Measurements from ENCODE around the gene PDZRN3. TPM values are rescaled to one million over a fixed set of nuclear protein-coding genes. Genes with fewer than 3 reads are reported as not detected.

PDZRN3 gene
- total RNA-seq, 1 experiment from 2014 or later: 5.9 TPM

- no peak overlapping the region for H4K91ac ChIP-seq (ENCODE audit: insufficient read length, low read depth, low read length)
- no peak overlapping the region for H3K23ac ChIP-seq (ENCODE audit: insufficient read length, low read depth, low read length)
- H3K23me2 ChIP-seq (ENCODE audit: insufficient read length, low read depth, low read length, poor library complexity, severe bottlenecking): no peaks in the 10 kb centered on the region
- no peak for DNase-seq
- H2BK5ac ChIP-seq (ENCODE audit: insufficient read length, low read length): no peak overlapping the region
- H3K56ac ChIP-seq (ENCODE audit: insufficient read length, low read depth, low read length): no peak overlapping the region
- no peaks in the 10 kb centered on the region for H3K79me1 ChIP-seq (ENCODE audit: insufficient read depth, low read depth, low read length, poor library complexity, severe bottlenecking)
- no peaks in the 10 kb centered on the region for H3K27me3 ChIP-seq (ENCODE audit: insufficient read depth, low read length)
- peaks cover 5 to 8% of the 10 kb centered on the region in 2 experiments; a peak in 3 of 4 replicates for H3K4me1 Mint-ChIP-seq
- TF ChIP-seq CTCF (conservative IDR thresholded peaks at IDR 0.05): no peak
- H3K27ac ChIP-seq (ENCODE audit: insufficient read length, low read depth, low read length): no peak overlapping the region
- peaks cover 7% of the 10 kb centered on the region in 2 experiments for H3K9me3 Mint-ChIP-seq
- no CpG with 5 or more reads among the region's 7 CpGs for WGBS (ENCODE audit: extremely low coverage, insufficient read length, low lambda C conversion rate)
- no peak overlapping the region for H2AFZ ChIP-seq (ENCODE audit: low read length)
- no peak overlapping the region for H3K4me2 ChIP-seq (ENCODE audit: insufficient read depth, insufficient read length, low read length)
- no peaks in the 10 kb centered on the region for H3K4me1 ChIP-seq (ENCODE audit: insufficient read depth, low read length)
- H3T11ph ChIP-seq (ENCODE audit: low read length): no peak overlapping the region
- H4K5ac ChIP-seq (ENCODE audit: insufficient read length, low read depth, low read length): no peak overlapping the region
- H3K27ac Mint-ChIP-seq: no peak overlapping the region
- H4K8ac ChIP-seq (replicated peaks; ENCODE audit: insufficient read length, low read depth, low read length): no peak overlapping the region
- H3K18ac ChIP-seq (ENCODE audit: insufficient read length, low read depth, low read length): no peak overlapping the region
- H2BK12ac ChIP-seq (ENCODE audit: insufficient read length, low read depth, low read length): no peak overlapping the region
- H3K79me2 ChIP-seq (ENCODE audit: insufficient read depth, low read length): no peaks in the 10 kb centered on the region
- no peak overlapping the region for H2AK5ac ChIP-seq (ENCODE audit: insufficient read length, low read length)
- H3K36me3 Mint-ChIP-seq (ENCODE audit: insufficient read depth in 1 of 3, low read depth in 3 of 3): peaks cover 5 to 8% (median 8%) of the 10 kb centered on the region in 3 experiments; a peak in 4 of 7 replicates
- H3K27me3 Mint-ChIP-seq (ENCODE audit: low read depth): peaks cover 2% of the 10 kb centered on the region
- H3K9ac ChIP-seq (ENCODE audit: extremely low read depth, insufficient read length, low read length): no peak overlapping the region
- no peak overlapping the region for H3K14ac ChIP-seq (ENCODE audit: insufficient read depth, low read length)
- no peaks in the 10 kb centered on the region for H4K20me1 ChIP-seq (ENCODE audit: control insufficient read depth, insufficient read depth, insufficient read length)
- H3K4ac ChIP-seq (ENCODE audit: low read depth, low read length): no peak overlapping the region
- H3K9me3 ChIP-seq (ENCODE audit: control insufficient read depth, low read depth, low read length): no peaks in the 10 kb centered on the region
- H2BK20ac ChIP-seq (ENCODE audit: low read depth, low read length, poor library complexity, severe bottlenecking): no peak overlapping the region
- no peak overlapping the region for H3K4me3 Mint-ChIP-seq
- H2BK15ac ChIP-seq (ENCODE audit: low read depth, low read length): no peak overlapping the region
- no peak overlapping the region for H2BK120ac ChIP-seq (ENCODE audit: low read depth, low read length, poor library complexity, severe bottlenecking)
Measured at GRCh38 chr3:73521734-73522336, 102.9 kb downstream of the PDZRN3 start.

Measured in H9 (cell line).